WTC11 (cell line): ENCODE results near the gene RGS2.

ENCODE experiments used
- ATF2 ChIP-seq: sonication (generic); formaldehyde crosslinking; IDR thresholded peaks from 2 replicates; pipeline ENCODE4 v1.8.1; 2022; ENCODE audit warnings: low read depth, missing genetic modification reagents, borderline replicate concordance
- ATF6 ChIP-seq: sonication (generic); formaldehyde crosslinking; IDR thresholded peaks from 2 replicates; pipeline ENCODE4 v1.8.1; 2023; ENCODE audit warnings: mild to moderate bottlenecking, missing genetic modification reagents
- CREB1 ChIP-seq: sonication (generic); formaldehyde crosslinking; IDR thresholded peaks from 2 replicates; pipeline ENCODE4 v1.8.0; 2023; ENCODE audit warnings: mild to moderate bottlenecking, missing genetic modification reagents
- CTCF ChIP-seq: fragments of 200-600 bp; IDR thresholded peaks from 2 replicates; pipeline ENCODE4 v1.8.0; 2022; ENCODE audit warnings: antibody characterized with exemption
- ESRRA ChIP-seq: sonication (generic); formaldehyde crosslinking; IDR thresholded peaks from 2 replicates; pipeline ENCODE4 v1.8.1; 2022; ENCODE audit warnings: mild to moderate bottlenecking, missing genetic modification reagents, borderline replicate concordance
- NFE2L1 ChIP-seq: sonication (generic); formaldehyde crosslinking; IDR thresholded peaks from 2 replicates; pipeline ENCODE4 v1.8.1; 2023; ENCODE audit warnings: missing genetic modification reagents
- NR3C1 ChIP-seq: sonication (generic); formaldehyde crosslinking; conservative IDR thresholded peaks from 2 replicates; pipeline ENCODE4 v1.8.1; 2023; ENCODE audit warnings: low read depth, mild to moderate bottlenecking, missing genetic modification reagents
- RELA ChIP-seq: sonication (generic); formaldehyde crosslinking; IDR thresholded peaks from 2 replicates; pipeline ENCODE4 v1.8.1; 2022; ENCODE audit warnings: missing genetic modification reagents, mild to moderate bottlenecking, borderline replicate concordance
- TP53 ChIP-seq: sonication (generic); formaldehyde crosslinking; IDR thresholded peaks from 2 replicates; pipeline ENCODE4 v1.8.1; 2023; ENCODE audit warnings: mild to moderate bottlenecking, missing genetic modification reagents
- ZNF121 ChIP-seq: sonication (generic); formaldehyde crosslinking; IDR thresholded peaks from 2 replicates; pipeline ENCODE4 v1.8.0; 2023; ENCODE audit warnings: missing genetic modification reagents

GRCh38 chr1:192768463-192768862 lies 40.4 kb upstream of the RGS2 start:
- no peak for TF ChIP-seq CTCF
- no peak for TF ChIP-seq ESRRA (CRISPR knock-in tag)
- TF ChIP-seq CREB1: no peak
- no peak for TF ChIP-seq NR3C1 (CRISPR knock-in tag)
- TF ChIP-seq ZNF121 (CRISPR knock-in tag): no peak
- no peak for TF ChIP-seq NFE2L1
- TF ChIP-seq RELA (CRISPR knock-in tag): no peak
- no peak for TF ChIP-seq ATF2
- TF ChIP-seq TP53 (CRISPR knock-in tag): no peak
- TF ChIP-seq ATF6 (CRISPR knock-in tag): no peak
